HS-5 (cell line): ENCODE results near the gene CTCF.
"Not testable (repeated sequence)": the region's sequence is repeated elsewhere in the genome, so short reads cannot be mapped to it uniquely, and the experiment has no call there.

Experiments used
- DNase-seq: peaks from one replicate; pipeline ENCODE4 v3.0.0-alpha.2; 2012; ENCODE audit warnings: low read depth

CTCF gene, protein sequence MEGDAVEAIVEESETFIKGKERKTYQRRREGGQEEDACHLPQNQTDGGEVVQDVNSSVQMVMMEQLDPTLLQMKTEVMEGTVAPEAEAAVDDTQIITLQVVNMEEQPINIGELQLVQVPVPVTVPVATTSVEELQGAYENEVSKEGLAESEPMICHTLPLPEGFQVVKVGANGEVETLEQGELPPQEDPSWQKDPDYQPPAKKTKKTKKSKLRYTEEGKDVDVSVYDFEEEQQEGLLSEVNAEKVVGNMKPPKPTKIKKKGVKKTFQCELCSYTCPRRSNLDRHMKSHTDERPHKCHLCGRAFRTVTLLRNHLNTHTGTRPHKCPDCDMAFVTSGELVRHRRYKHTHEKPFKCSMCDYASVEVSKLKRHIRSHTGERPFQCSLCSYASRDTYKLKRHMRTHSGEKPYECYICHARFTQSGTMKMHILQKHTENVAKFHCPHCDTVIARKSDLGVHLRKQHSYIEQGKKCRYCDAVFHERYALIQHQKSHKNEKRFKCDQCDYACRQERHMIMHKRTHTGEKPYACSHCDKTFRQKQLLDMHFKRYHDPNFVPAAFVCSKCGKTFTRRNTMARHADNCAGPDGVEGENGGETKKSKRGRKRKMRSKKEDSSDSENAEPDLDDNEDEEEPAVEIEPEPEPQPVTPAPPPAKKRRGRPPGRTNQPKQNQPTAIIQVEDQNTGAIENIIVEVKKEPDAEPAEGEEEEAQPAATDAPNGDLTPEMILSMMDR

GRCh38 chr16:67562526-67562917 is at the start of gene CTCF:
TSS of gene CTCF (plus strand) at chr16:67562526. CDS start at chr16:67610833, 48,307 bp downstream.
- no peak for DNase-seq

DNA sequence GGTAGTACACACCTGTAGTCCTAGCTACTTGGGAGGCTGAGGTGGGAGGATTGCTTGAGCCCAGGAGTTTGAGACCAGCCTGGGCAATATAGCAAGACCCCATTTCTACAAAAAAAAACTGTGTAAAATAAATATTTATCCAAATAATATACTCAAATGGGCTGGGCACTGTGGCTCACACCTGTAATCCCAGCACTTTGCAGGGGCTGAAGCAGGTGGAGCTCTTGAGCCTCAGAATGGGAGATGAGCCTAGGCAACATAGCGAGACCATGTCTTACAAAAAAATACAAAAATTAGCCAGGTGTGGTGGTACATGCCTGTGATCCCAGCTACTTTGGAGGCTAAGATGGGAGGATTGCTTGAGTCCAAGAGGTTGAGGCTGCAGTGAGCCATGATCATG is 48.4 kb upstream of the CTCF start:
- not testable (repeated sequence) for DNase-seq

- peak; percentile 61 for DNase-seq
These were observed 47.9 kb upstream of the CTCF start for GRCh38 chr16:67514382-67514828.

DNA sequence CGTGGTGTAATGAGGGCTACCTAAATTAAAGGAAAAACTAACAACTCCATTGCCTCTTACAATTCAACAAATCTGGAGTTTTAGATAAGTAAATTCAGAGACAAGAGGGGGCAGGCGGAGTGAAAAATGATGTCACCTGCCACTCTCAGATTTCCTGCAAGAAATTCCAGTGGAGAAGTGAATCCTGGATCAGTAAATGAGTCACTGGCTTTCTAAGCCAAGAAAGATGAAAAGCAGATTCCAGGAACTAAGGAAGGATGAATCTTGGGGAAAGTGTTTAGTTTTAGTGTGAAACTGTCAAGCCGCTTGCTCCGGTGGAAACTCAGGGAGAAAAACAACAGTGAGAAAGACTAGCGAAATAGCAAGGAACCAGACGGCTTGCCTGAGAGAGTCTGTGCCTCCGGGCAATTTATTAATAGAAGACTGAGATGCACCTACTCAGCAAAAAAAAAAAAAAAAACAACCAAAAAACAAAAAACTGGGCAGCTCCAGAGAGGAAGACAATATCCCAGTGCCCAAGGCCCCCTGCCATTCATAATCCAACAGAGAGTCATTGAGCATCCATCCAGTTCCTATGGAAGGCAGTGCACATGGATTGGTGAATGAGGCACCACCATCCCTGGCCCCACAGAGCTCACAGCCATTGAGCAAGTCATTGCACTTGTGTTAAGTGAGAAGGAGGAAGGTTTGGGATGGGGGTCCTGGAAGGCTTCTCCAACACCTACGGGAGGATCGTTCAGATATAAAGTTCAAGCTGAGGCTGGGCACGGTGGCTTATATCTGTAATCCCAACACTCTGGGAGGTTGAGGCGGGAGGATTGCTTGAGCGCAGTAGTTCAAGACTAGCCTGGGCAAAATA is 45.8 kb upstream of the CTCF start:
- DNase-seq, result peak; percentile 61

GRCh38 chr16:67517155-67517445 is 45.2 kb upstream of the CTCF start:
- no peak for DNase-seq

DNA sequence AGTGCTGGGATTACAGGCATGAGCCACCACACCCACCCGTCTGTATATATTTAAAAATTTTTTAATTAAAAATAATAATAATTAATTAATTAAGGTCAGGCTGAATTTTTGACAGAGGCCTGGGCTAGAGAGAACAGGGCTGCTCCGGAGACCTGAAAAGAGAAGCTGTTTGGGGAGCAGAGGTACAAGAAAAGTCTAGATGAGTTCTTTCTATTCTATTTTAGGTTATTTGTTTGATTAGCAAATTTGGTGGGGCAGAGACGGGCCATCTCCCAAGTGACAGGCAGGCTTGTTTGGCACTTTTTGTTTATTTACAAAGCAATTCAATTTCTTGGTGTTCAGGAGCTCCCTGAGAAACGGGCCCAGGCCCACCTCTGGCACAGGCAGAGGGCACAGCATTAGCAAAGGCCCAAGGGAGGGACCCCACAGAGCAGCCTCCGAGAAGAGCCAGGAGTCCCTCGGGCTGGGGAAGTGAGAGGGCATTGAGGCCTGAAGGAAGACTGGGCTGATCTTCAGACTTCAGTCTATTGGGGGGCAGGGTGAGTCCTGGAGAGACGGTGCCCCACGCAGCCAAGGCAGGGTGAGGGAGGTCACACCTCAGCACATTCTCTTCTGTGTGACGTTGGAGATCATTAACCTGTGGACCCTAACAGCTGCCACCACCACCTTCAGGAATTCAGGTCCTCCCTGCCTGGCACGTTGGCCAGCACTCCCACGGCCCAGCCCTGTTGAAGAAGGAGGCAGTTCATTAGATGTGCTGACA is 44.5 kb upstream of the CTCF start:
- no peak for DNase-seq

DNA sequence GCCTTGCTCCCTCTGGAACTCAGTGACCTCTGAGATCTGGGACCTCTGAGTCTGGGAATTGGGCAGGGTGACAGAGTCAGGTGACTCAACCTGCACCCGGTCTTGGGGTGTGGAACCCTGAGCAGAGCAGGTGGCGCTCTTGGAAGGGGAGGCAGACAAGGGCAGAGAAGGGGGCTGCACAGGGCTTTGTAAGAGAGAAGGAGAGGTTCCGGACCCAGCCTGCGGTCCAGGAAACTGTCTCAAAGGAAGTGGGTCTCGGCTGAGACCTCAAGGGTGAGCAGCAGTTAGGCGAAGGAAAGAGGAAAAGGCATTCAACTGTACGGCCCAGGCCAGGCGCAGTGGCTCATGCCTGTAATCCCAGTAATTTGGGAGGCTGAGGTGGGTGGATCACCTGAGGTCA is 43.6 kb upstream of the CTCF start:
- no peak for DNase-seq

DNA sequence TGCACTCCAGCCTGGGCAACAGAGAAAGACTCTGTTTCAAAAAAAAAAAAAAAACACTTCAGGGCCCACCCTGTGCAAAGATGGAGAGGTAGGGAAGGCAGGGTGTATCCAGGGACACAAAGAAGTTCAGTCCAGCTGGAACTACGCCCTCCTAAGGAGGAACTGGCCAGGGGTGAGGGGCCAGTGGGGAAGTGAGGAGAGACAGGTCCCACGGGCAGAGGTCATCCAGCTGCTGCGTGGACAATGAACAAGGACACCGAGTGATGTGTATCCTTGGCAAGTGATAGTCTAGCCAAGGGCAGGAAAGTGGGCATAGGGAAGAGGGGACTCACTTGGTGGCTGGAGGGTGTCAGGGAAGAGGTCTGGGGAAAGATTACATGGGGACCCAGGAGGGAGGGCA is 43.1 kb upstream of the CTCF start:
- DNase-seq, result no peak

- DNase-seq, result peak; percentile 93
These were observed 41.1 kb upstream of the CTCF start for GRCh38 chr16:67521095-67521804.

DNA sequence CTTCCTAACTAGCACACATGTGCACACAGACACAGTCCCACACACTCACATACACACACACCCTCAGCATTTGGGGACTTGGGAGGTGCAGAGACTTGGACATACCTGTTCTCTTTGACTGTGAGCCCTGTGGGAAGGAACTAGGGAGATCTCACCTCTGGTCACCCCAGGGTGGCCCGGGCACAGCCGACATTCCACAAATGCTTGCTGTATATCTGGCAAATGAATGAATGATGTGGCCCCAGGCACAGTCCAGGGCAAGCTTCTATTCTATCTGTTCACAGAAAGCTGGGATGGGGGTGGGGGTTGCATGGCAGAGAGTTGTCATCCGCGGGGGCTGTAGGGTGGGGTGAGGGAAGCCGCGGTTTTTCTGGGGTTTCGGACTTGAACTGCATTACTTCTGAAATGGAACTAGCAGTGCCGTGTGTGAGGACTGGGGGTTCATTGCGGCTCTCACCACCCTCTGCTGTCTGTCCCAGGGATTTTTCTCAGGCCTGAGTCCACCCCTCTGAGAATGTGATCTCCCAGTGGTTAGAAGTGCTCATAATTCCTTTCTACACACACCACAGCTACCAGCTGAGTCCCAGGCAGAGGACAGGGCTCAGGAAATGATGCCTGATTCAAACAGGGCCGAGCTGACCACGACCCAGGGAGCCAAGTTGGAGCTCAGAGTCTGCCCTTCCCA is 37.0 kb upstream of the CTCF start:
- DNase-seq, result no peak

DNA sequence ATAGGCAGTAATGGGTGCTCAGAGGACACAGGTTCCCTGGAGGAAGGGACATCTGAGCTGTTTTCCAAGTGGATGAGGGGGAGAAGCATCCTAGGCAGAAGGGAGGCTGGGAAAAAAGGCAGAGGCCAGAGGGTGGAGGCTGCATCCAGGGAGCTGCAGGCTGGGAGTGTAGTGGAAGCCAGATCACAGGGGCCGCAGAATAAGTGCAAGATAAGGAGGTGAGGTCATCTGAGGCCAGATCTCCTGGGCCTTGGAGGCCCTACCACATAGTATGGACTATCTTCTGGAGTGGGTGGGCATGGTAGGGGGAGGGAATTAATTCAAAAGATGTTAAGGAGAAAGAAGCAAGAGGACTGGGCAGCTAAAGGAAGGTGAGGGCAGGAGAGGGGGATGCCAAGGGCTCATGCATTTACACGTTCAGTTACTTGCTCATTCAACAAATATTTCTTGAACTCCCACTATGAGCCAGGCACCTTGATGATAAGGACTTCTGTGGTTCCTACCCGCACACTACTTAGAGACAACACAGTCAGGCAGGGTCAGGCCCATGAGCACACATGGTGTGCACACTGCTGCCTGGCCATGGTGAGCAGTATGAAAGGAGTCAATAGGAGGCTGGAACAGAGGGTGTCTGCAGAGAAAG is 36.1 kb upstream of the CTCF start:
- no peak for DNase-seq

DNA sequence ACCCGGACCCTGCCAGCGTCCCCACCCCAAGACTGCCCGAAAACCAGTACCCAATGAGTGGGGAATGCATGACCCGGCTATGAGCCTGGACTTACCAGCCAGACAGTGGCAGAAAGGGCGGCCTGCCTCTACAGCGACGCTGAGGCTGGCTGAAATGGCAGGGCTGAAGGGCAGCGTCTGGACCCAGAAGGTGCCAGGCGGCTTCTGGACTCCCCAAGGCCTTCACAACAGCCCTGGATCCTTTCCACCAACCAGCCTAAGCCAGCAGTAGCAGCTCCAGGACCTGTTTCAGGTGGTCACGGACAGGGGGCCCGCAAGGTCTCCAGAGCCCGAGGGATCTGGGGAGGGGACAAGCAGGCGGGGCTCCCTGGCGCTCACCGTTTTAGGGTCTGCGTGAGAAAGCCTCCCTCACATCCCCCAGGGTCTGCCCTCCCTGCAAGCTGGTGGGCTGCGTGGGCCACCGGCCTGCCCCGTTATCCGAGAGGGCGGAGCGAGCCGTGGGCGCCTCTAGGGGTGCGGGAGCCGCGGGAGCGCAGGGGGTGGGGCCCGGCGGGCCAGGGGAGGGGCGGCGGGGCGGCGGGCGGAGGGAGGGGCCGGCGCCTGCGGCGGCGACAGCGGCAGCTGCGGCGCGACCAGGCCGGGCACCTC is 34.0 kb upstream of the CTCF start, which contains the start of gene RIPOR1:
RIPOR1 (plus strand) TSS at position 608 of the 648 bp plus-strand sequence. CDS start 9,618 bp downstream, outside the sequence.
- no peak for DNase-seq

DNA sequence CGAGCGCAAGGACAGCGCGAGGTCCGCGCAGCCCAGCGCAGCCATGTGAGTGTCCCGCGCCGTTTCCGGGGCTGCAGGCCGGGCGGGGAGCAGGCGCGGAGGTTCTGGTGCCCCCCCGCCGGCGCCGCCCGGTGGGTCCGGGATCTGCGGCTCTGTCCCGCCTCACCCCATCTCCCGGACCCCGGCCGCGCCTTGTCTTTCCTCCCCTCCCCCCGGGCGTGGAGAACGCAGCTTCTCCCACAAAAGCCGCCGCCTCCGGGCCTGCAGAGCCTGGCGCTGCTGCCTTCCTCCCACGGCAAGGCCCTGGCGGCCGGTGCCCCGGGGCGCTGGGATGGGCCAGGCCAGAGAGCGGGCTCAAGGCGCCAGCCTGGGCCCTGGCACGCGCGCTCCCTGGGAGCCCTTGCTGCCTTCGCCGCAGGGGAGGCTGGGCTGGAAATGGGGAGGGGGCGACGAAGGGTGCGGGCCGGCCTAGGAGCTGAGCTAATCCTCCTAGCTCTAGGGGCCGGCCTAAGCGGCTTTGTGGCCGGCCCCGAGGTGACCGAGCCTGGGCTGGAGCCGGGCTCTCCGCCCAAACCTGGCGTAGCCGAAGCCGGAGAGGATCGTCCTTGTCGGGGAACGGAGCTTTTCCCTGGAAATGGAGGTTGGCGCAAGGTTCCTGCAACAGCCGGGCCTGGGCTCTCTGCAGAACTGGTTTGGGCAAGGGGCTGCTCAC is 33.3 kb upstream of the CTCF start:
- no peak for DNase-seq

- no peak for DNase-seq
These were observed 32.7 kb upstream of the CTCF start for GRCh38 chr16:67529582-67530012.

GRCh38 chr16:67530013-67530939 is 32.0 kb upstream of the CTCF start:
- no peak for DNase-seq

DNA sequence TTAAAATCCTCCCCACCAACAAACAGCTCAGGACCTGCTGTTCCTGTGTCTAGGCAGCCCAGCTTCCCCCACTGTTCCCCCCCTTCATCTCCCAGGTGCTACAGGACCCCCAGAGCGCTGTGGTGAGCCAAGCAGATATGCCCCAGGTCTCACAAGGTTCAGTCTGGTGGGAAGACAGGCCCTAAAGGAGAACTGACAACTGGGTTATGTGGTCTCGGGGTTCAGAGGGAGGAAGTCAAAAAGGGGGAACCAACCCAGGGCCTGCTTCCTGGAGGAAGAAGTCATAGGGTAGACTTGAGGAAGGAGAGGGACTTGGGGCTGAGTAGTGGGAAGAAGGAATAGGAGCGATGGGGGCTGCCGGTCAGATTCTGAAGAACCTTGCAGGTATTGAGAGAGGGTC is 31.1 kb upstream of the CTCF start:
- DNase-seq, result no peak

DNA sequence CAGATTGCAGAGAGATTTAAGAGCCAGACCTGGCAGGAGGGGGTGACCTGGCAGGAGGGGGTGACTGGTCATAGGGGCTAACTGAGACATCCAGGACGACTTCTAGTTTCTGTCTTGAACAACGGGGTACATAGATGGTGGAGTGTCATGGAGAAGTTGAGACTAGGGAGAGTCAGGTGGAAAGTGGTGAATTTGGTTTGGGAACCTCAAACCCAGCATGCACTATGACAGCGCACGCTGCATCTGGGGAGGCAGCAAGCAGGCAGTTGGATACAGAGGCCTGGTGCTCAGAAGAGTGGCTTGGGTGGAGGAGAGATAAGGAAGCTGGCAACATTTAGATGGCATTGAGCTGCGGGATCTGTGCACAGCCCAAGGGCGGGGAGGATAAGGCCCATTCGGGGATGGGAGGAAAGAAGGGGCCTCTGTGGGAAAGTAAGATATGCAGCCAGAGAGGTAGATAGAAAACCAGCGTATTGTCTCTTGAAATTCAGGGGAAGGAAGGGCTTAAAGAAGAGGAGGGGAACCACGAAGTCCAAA is 29.2 kb upstream of the CTCF start:
- DNase-seq, result no peak
